SH-SY5Y (cell line): ENCODE measurements around the gene CCSER1.

Experiments
- GATA2 ChIP-seq: IDR thresholded peaks from 2 replicates; pipeline ENCODE4 v1.6.1; 2011; ENCODE audit warnings: mild to moderate bottlenecking, low read depth, low read length
- GATA3 ChIP-seq: IDR thresholded peaks from 2 replicates; pipeline ENCODE4 v1.6.1; 2011; ENCODE audit warnings: low read depth, mild to moderate bottlenecking, low read length, moderate library complexity

CCSER1 gene

GRCh38 chr4:91058345-91058744 lies 931.2 kb downstream of the CCSER1 start:
- no peak for TF ChIP-seq GATA2
- TF ChIP-seq GATA3 = no peak

DNA sequence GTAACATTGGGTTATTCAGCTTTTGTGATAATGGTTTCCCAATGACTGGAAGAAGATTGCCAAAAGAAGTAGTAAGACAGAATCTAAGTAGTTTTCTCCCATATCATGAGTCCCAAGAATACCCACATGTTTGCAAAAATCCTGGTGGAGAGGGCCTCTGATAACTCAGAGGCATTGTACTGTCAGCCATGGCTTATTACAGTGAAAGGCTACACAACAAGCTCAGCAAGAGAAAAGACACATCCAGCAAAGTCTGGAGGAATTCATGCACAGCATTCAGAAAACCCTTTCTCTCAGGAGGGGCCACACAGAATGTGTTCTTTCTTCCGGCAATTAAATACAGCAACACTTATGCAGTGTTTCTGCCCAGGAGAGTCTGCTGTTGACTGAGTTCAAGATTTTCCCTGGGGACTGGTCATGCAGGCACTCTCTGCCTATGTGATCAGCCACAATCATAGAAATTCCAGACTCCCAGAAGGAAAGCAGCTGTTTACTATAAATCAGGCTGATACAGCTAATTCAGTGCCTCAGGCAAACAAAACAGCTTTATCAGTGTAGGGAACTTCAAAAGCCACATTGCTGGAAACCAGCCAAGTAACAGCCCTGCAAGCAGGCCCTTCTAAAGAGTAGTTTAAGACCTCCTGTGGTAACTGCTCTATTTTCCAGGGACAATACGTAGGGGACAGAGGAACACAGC lies 937.1 kb downstream of the CCSER1 start:
- TF ChIP-seq GATA2 (peak; percentile 98), GATA3 (peak; percentile 94)

- TF ChIP-seq GATA3 = no peak
- TF ChIP-seq GATA2 = no peak
Measured at GRCh38 chr4:91065117-91065516, 937.9 kb downstream of the CCSER1 start.

DNA sequence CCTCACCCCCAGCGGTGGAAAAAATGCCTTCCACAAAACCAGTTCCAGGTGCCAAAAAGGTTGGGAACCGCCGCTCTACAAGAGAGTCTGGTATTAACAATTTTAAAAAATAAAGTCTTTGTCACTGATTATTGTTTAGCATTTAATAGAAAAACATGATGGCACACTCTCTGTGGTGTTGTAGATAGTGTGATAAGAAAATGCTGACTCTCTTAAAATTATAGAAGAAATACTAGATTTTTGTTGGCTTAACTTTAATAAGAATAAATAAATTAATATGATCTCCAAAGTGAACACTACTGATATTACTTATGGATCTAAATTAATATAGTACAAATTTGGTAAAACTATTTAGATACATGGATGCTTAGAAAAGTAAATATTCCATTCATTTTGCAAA lies 943.5 kb downstream of the CCSER1 start:
- TF ChIP-seq GATA2 (no peak), GATA3 (no peak)

- TF ChIP-seq GATA3 (no peak), GATA2 (no peak)
Measured at GRCh38 chr4:91076147-91076546, 949.0 kb downstream of the CCSER1 start.

DNA sequence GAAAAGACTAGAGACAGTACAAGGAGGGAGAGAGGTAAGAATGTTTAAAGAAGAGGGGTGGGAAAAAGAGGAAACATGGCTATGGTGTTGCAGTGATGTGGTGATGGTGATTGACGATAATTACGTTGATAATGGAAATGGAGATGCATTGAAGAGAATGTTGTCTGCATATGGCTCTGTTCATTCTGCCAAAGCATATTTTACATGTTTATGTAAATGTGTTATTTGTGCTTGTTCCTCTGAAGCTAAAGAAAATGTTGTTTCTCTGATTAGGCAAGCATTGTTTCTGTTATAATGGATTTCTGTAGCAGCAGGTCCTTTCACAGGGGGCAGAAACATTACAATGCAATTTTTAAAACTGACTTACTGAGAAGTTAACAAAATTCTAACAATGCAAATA lies 958.8 kb downstream of the CCSER1 start:
- TF ChIP-seq GATA2 = no peak
- TF ChIP-seq GATA3 = no peak

DNA sequence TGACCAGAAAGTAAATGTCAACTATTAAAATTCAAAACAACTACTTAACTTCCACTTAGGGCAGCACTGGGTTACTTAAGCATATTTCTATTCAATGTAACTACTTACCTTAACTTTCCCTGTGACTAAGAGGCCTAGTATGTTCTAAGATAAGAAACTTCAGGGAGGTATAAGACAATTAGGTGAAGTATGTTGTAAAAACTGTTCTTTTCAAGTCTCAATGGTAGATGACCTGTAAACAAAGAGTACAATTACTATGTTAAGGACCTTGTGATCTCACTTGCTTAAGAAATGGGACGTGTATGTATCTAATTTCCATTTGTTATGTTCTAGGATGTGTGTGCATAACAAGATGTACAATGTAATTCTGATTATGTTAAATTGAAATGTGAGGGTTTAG lies 960.5 kb downstream of the CCSER1 start:
- no peak for TF ChIP-seq GATA3
- no peak for TF ChIP-seq GATA2

DNA sequence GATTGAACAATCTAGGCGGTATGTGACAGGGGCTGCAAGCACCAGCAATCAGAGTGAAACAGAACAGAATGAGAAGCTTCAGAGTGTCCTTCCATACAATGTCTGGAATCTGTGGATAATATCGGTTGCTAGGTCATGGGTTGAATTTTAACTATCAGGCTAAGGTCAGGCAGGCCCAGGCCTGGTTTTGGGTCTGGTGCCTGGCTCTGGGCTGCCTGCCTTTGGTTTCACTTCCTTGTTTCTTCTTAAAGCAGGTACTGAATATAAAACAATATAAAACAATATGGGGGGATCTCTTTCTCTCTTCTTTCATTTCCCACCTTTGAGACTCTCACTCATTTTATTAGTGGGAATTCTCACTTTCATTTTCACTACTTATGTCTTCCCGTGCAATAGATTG lies 962.0 kb downstream of the CCSER1 start:
- TF ChIP-seq GATA2 = no peak
- no peak for TF ChIP-seq GATA3

DNA sequence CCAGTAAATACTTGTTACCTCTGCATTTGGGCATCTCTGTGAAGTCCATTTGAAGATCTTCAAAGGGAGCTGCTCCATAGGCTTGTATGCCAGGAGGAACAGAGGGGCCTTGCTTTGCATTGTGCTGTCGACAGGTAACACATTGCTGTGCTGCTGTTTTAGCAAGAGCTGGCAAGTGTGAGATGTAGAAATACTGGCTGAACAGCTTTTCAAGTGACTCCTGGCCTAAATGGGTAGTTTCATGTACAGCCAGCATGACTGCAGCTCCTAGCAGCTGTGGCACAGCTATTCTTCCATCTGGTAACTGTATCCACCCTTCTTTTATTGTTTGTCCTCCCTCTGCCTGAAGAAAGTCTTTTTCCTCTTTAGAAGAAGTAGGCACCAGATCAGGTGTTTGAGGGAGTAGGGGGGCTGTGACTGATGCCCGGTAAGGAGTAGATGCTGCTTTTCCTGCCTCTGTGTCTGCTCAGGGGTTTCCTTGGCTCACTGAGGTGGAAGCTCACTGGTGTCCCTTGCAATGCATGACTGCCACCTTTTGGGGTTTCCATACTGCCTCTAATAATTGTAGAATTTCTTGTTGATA lies 965.3 kb downstream of the CCSER1 start:
- TF ChIP-seq GATA2 = no peak
- TF ChIP-seq GATA3 = no peak

DNA sequence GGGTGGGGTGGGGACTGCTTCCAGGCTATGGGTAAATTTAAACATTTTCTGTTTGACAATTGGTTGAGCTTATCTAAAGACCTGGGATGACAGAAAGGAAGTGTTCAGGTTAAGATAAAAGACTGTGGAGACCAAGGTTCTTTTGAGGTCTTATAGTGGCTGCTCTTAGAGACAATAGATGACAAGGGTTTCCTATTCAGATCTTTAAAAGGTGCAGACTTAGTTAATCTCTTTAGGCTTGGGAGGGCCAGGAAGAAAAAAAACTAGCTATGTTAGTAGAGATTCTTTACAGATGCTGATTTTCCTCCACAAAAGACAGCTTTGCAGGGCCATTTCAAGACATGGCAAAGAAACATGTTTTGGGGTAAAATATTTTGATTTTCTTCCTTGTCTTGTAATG lies 972.5 kb downstream of the CCSER1 start:
- TF ChIP-seq GATA2 (no peak), GATA3 (no peak)

- TF ChIP-seq GATA3 (no peak), GATA2 (no peak)
Measured at GRCh38 chr4:91108751-91109150, 981.6 kb downstream of the CCSER1 start.

DNA sequence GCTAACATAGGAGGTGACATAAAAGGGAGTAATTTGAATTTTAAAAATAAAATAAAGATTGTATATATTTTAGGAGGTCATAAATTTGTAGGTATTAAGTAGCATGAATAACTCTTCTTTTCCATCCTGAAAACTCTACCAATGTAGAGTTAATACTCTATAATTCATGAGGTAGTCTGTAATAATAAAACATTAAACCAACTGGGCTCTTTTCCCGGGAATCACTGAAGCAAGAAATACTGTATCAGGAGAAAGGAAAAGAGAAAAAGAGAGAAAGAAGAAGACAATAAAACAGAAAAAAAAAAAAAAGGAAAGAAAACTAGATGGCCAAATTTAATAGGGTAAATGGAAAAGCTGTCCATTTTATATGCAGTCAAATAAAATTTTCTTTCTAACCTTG lies 984.4 kb downstream of the CCSER1 start:
- TF ChIP-seq GATA3 (no peak), GATA2 (no peak)

GRCh38 chr4:91113130-91113706 lies 986.0 kb downstream of the CCSER1 start:
- TF ChIP-seq GATA3 (no peak), GATA2 (no peak)

- TF ChIP-seq GATA2 = no peak
- TF ChIP-seq GATA3 = no peak
Measured at GRCh38 chr4:91114386-91114785, 987.2 kb downstream of the CCSER1 start.

DNA sequence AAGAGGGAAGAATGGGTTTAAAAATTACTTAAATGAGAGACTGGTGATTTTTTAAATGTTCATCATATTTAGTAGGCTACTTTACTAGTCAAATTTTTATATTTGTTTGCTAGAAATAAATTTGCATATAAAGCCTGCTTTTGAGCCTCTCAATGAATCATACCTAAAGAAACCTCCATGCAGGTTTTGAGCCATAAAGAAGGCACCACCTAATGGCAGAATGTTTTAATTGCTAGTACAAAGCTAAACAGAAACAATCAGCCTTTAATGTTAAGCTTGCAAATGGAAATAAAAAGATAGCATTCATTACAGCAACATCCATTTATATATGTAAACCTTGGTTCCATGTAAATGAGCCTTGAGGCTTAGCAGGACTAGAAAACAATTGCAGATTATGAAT lies 989.7 kb downstream of the CCSER1 start:
- no peak for TF ChIP-seq GATA3
- TF ChIP-seq GATA2 = no peak

- TF ChIP-seq GATA3 (no peak), GATA2 (no peak)
Measured at GRCh38 chr4:91118597-91118996, 991.4 kb downstream of the CCSER1 start.
